Type B pancreatic cell (in vitro differentiated cells): ENCODE data around the gene LTBP1. TPM values are rescaled to one million over a fixed set of nuclear protein-coding genes. Genes with fewer than 3 reads are reported as not detected.

Experiments
- DNase-seq: peaks from one replicate; pipeline ENCODE4 v3.0.0; 2021; ENCODE audit warnings: mixed read lengths; ENCODE audit not compliant: unreplicated experiment; ENCODE audit errors: extremely low spot score
- H3K27ac Mint-ChIP-seq: 2 replicates; pipeline ENCODE4 v1.8.0; 2021; ENCODE audit warnings: mild to moderate bottlenecking, mixed read lengths
- H3K27me3 Mint-ChIP-seq: 2 replicates; pipeline ENCODE4 v1.8.0; 2021; ENCODE audit warnings: mixed read lengths
- H3K36me3 Mint-ChIP-seq: 2 replicates; pipeline ENCODE4 v1.8.0; 2021; ENCODE audit warnings: mixed read lengths
- H3K4me1 Mint-ChIP-seq: one replicate; pipeline ENCODE4 v1.8.0; 2021; ENCODE audit warnings: mixed read lengths; ENCODE audit not compliant: unreplicated experiment
- H3K4me3 Mint-ChIP-seq: 2 replicates; pipeline ENCODE4 v1.8.0; 2021; ENCODE audit warnings: mild to moderate bottlenecking, mixed read lengths
- H3K9me3 Mint-ChIP-seq: 2 replicates; pipeline ENCODE4 v1.8.0; 2021; ENCODE audit warnings: mixed read lengths
- total RNA-seq: library from RNA; stranded (reverse); gene quantifications from 2 replicates; pipeline ENCODE4 v1.2.1, GENCODE V29; 2021; ENCODE audit warnings: low replicate concordance
- TF ChIP-seq, protein P1 (sequence below): fragments of 200-600 bp; sonication (generic); conservative IDR thresholded peaks from 2 replicates; pipeline ENCODE4 v1.5.0; 2021; ENCODE audit warnings: antibody characterized with exemption, mild to moderate bottlenecking

LTBP1 gene
- total RNA-seq, 1 donor from 2014 or later: 53.3 TPM

DNA sequence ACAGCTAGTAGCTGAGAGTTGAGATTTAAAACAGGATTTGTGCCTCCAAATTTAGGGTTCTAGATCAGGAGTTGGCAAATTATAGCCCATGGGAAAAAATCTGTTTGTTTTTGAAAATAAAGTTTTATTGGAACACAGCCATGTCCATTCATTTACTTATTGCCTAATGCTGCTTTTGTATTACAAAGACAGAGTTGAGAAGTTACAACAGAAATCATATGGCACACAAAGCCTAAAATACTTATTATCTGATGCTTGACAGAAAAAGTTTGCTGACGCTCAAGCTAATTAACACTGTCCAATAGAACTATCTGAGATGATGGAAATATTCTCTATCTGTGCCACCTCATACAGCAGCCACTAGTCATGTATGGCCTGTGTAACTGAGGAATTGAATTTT lies 300.6 kb downstream of the LTBP1 start:
- no peaks in the 10 kb centered on the region for H3K4me1 Mint-ChIP-seq
- TF ChIP-seq, protein P1, sequence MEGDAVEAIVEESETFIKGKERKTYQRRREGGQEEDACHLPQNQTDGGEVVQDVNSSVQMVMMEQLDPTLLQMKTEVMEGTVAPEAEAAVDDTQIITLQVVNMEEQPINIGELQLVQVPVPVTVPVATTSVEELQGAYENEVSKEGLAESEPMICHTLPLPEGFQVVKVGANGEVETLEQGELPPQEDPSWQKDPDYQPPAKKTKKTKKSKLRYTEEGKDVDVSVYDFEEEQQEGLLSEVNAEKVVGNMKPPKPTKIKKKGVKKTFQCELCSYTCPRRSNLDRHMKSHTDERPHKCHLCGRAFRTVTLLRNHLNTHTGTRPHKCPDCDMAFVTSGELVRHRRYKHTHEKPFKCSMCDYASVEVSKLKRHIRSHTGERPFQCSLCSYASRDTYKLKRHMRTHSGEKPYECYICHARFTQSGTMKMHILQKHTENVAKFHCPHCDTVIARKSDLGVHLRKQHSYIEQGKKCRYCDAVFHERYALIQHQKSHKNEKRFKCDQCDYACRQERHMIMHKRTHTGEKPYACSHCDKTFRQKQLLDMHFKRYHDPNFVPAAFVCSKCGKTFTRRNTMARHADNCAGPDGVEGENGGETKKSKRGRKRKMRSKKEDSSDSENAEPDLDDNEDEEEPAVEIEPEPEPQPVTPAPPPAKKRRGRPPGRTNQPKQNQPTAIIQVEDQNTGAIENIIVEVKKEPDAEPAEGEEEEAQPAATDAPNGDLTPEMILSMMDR: no peak
- H3K4me3 Mint-ChIP-seq: no peak overlapping the region
- DNase-seq: no peak
- H3K36me3 Mint-ChIP-seq: peaks cover 5% of the 10 kb centered on the region
- no peaks in the 10 kb centered on the region for H3K27me3 Mint-ChIP-seq
- no peak overlapping the region for H3K27ac Mint-ChIP-seq
- H3K9me3 Mint-ChIP-seq: no peaks in the 10 kb centered on the region

DNA sequence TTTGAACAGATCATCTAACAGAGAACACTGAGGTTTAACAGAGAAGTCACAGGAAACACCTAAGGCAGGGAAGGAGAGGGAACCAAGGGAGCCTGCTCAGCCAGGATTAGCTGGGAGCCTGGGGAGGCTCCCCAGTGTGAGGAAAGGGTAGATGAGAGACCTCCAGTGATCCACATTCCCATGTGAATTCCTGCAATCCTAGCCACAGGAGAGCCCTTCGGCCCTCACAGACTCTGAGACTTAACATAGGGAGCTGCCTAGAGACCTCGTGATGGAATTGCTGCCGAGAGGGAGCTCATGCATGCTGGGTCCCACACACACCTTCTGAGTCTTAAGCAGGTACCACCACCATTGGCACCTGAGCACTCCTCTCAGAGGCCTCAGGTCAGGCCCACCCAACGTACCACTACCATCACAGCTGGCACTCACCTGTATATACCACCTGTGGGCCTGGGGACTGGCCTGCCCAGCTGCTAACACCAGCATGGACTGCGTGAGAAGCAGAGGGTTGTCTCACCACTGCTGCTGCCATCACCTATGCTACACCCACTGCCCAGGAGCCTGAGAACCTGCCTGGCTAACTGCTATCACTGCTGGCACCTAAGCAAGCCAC lies 303.8 kb downstream of the LTBP1 start:
- Mint-ChIP-seq H3K27me3 (no peaks in the 10 kb centered on the region), H3K4me3 (no peak overlapping the region), H3K27ac (no peak overlapping the region), H3K9me3 (no peaks in the 10 kb centered on the region), H3K4me1 (no peaks in the 10 kb centered on the region), H3K36me3 (peaks cover 11% of the 10 kb centered on the region)
- DNase-seq: no peak
- TF ChIP-seq, protein P1: no peak

DNA sequence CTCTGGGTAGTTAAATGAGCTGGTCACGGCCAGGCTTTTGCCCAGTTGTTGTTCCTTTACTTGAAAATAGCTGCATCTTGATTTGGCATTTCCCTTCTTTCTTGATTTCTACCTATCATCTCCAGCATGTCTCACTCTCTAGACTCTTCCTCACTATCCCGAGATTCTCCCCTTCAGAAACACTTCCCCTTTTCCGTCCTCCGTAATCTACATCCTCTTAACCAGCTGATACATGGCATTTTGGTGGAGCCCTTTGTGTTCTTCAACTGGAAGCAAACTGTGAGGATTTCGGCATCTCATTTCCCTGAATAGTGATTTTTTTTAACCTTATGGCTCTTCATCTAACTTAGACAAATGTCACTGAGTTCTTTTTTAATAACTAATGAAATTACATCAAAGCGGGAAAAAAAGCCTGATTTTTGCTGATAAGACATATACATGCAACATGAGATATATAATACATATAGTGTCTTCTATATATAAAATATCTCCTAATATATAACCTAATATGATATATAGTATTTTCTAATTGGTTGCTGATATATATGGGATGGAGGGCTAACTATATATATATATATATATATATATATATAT lies 309.5 kb downstream of the LTBP1 start:
- Mint-ChIP-seq H3K27me3 (no peaks in the 10 kb centered on the region), H3K4me1 (no peaks in the 10 kb centered on the region), H3K4me3 (no peak overlapping the region), H3K36me3 (peaks cover 20% of the 10 kb centered on the region), H3K27ac (no peak overlapping the region), H3K9me3 (peaks cover 3% of the 10 kb centered on the region)
- TF ChIP-seq, protein P1: no peak
- no peak for DNase-seq

DNA sequence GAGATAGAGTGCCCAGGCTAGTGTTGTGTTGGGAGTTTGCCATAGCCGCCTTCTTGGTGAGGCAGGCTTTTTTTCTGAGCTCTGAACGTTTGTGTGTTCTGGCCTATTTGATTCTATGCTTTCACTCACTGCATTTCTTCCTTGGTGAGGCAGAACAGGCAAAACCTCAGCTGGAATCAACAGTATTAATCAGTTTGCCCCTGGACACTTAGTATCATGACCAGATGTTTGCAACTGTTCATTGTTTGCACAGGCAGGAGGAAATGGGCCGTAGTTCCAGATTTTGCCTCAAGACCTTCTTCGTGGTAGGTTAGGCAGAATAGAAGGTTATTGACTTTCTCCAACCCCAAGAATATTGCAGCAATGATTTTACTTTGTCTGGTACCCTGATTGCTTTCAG lies 311.6 kb downstream of the LTBP1 start:
- Mint-ChIP-seq H3K4me1 (no peaks in the 10 kb centered on the region), H3K27me3 (no peaks in the 10 kb centered on the region)
- TF ChIP-seq, protein P1: no peak

GRCh38 chr2:33262097-33262496 lies 315.3 kb downstream of the LTBP1 start:
- DNase-seq: no peak
- no peak overlapping the region for H3K4me3 Mint-ChIP-seq
- H3K27ac Mint-ChIP-seq: no peak overlapping the region
- no peaks in the 10 kb centered on the region for H3K9me3 Mint-ChIP-seq
- H3K36me3 Mint-ChIP-seq: peaks cover 9% of the 10 kb centered on the region
- no peaks in the 10 kb centered on the region for H3K4me1 Mint-ChIP-seq
- no peaks in the 10 kb centered on the region for H3K27me3 Mint-ChIP-seq
- TF ChIP-seq, protein P1: no peak

More for the DNA sequence above, 311.6 kb downstream of the LTBP1 start:
- H3K27ac Mint-ChIP-seq: no peak overlapping the region
- H3K9me3 Mint-ChIP-seq: peaks cover 3% of the 10 kb centered on the region
- H3K4me3 Mint-ChIP-seq: no peak overlapping the region
- peaks cover 15% of the 10 kb centered on the region for H3K36me3 Mint-ChIP-seq
- DNase-seq: no peak
